H9 (cell line): ENCODE results near the gene CLEC10A. TPM values are rescaled to one million over a fixed set of nuclear protein-coding genes. Genes with fewer than 3 reads are reported as not detected.

Experiments used
- DNase-seq: peaks from one replicate; pipeline ENCODE4 v3.0.0-alpha.2; 2017
- H2AFZ ChIP-seq: one replicate; pipeline ENCODE4 v1.6.1; 2013; ENCODE audit warnings: mild to moderate bottlenecking, low read length, control low read depth, moderate library complexity
- H2AK5ac ChIP-seq: 2 replicates; pipeline ENCODE4 v1.6.1; 2013; ENCODE audit warnings: low read length, control low read depth, mixed read lengths; ENCODE audit not compliant: insufficient read length
- H2BK120ac ChIP-seq: one replicate; pipeline ENCODE4 v1.6.1; 2013; ENCODE audit warnings: low read depth, mild to moderate bottlenecking, low read length, control low read depth, inconsistent platforms; ENCODE audit not compliant: poor library complexity, severe bottlenecking
- H2BK12ac ChIP-seq: 2 replicates; pipeline ENCODE4 v1.6.1; 2013; ENCODE audit warnings: low read length, control low read depth, mixed read lengths, low read depth; ENCODE audit not compliant: insufficient read length
- H2BK15ac ChIP-seq: 2 replicates; pipeline ENCODE4 v1.6.1; 2013; ENCODE audit warnings: low read depth, low read length, control low read depth
- H2BK20ac ChIP-seq: one replicate; pipeline ENCODE4 v1.6.1; 2013; ENCODE audit warnings: low read depth, mild to moderate bottlenecking, low read length, control low read depth, inconsistent platforms; ENCODE audit not compliant: poor library complexity, severe bottlenecking
- H2BK5ac ChIP-seq: 2 replicates; pipeline ENCODE4 v1.6.1; 2013; ENCODE audit warnings: low read length, control low read depth, mixed read lengths; ENCODE audit not compliant: insufficient read length
- H3K14ac ChIP-seq: 2 replicates; pipeline ENCODE4 v1.6.1; 2013; ENCODE audit warnings: low read length, control low read depth; ENCODE audit not compliant: insufficient read depth
- H3K18ac ChIP-seq: 2 replicates; pipeline ENCODE4 v1.6.1; 2013; ENCODE audit warnings: low read depth, mild to moderate bottlenecking, mixed read lengths, low read length, control low read depth; ENCODE audit not compliant: insufficient read length
- H3K23ac ChIP-seq: 2 replicates; pipeline ENCODE4 v1.6.1; 2013; ENCODE audit warnings: low read length, control low read depth, mixed read lengths, low read depth; ENCODE audit not compliant: insufficient read length
- H3K23me2 ChIP-seq: 2 replicates; pipeline ENCODE4 v1.6.1; 2013; ENCODE audit warnings: low read depth, mild to moderate bottlenecking, mixed read lengths, low read length, control low read depth; ENCODE audit not compliant: insufficient read length, poor library complexity, severe bottlenecking
- H3K27ac ChIP-seq: 2 replicates; pipeline ENCODE4 v1.5.1; 2013; ENCODE audit warnings: low read length, control low read depth, mixed read lengths, low read depth; ENCODE audit not compliant: insufficient read length
- H3K27me3 ChIP-seq: 2 replicates; pipeline ENCODE4 v1.6.1; 2013; ENCODE audit warnings: low read length, control low read depth, inconsistent platforms; ENCODE audit not compliant: insufficient read depth
- H3K4ac ChIP-seq: 2 replicates; pipeline ENCODE4 v1.6.1; 2013; ENCODE audit warnings: low read depth, mild to moderate bottlenecking, control low read depth, inconsistent platforms, low read length, moderate library complexity
- H3K4me1 ChIP-seq: 2 replicates; pipeline ENCODE4 v1.6.1; 2013; ENCODE audit warnings: low read length, control low read depth, inconsistent platforms; ENCODE audit not compliant: insufficient read depth
- H3K4me2 ChIP-seq: 2 replicates; pipeline ENCODE4 v1.6.1; 2013; ENCODE audit warnings: low read length, control low read depth, mixed read lengths; ENCODE audit not compliant: insufficient read length, insufficient read depth
- H3K56ac ChIP-seq: 2 replicates; pipeline ENCODE4 v1.6.1; 2013; ENCODE audit warnings: low read depth, mild to moderate bottlenecking, mixed read lengths, low read length, control low read depth; ENCODE audit not compliant: insufficient read length
- H3K79me1 ChIP-seq: 2 replicates; pipeline ENCODE4 v1.6.1; 2013; ENCODE audit warnings: low read depth, mild to moderate bottlenecking, moderate library complexity, low read length, control low read depth, inconsistent platforms; ENCODE audit not compliant: insufficient read depth, poor library complexity, severe bottlenecking
- H3K79me2 ChIP-seq: 2 replicates; pipeline ENCODE4 v1.6.1; 2013; ENCODE audit warnings: low read length, control low read depth, inconsistent platforms; ENCODE audit not compliant: insufficient read depth
- H3K9ac ChIP-seq: 2 replicates; pipeline ENCODE4 v1.6.1; 2013; ENCODE audit warnings: low read length, control low read depth, mixed read lengths; ENCODE audit not compliant: insufficient read length; ENCODE audit errors: extremely low read depth
- H3K9me3 ChIP-seq: one replicate; pipeline ENCODE4 v1.6.1; 2013; ENCODE audit warnings: low read depth, low read length, inconsistent platforms; ENCODE audit not compliant: control insufficient read depth
- H3T11ph ChIP-seq: one replicate; pipeline ENCODE4 v1.6.1; 2013; ENCODE audit warnings: mild to moderate bottlenecking, low read length, control low read depth, inconsistent platforms
- H4K20me1 ChIP-seq: one replicate; pipeline ENCODE4 v1.6.1; 2013; ENCODE audit not compliant: control insufficient read depth, insufficient read length, insufficient read depth
- H4K5ac ChIP-seq: 2 replicates; pipeline ENCODE4 v1.6.1; 2013; ENCODE audit warnings: low read depth, mild to moderate bottlenecking, mixed read lengths, low read length, control low read depth; ENCODE audit not compliant: insufficient read length
- H4K8ac ChIP-seq: replicated peaks from 2 replicates; pipeline ENCODE4 v1.6.1; 2013; ENCODE audit warnings: low read length, control low read depth, mixed read lengths, low read depth; ENCODE audit not compliant: insufficient read length
- H4K91ac ChIP-seq: 2 replicates; pipeline ENCODE4 v1.6.1; 2013; ENCODE audit warnings: low read depth, mild to moderate bottlenecking, moderate library complexity, mixed read lengths, low read length, control low read depth; ENCODE audit not compliant: insufficient read length
- H3K27ac Mint-ChIP-seq, 3 experiments: 2 replicates in 2 of 3; 3 replicates in 1 of 3; pipeline ENCODE4 v1.8.0; 2020 to 2021; ENCODE audit warnings: mixed read lengths in 3 of 3, mild to moderate bottlenecking in 1 of 3, moderate library complexity in 1 of 3
- H3K27me3 Mint-ChIP-seq: 2 replicates; pipeline ENCODE4 v1.8.0; 2021; ENCODE audit warnings: low read depth, mild to moderate bottlenecking, moderate library complexity, mixed read lengths
- H3K36me3 Mint-ChIP-seq, 3 experiments: 2 replicates in 2 of 3; 3 replicates in 1 of 3; pipeline ENCODE4 v1.8.0; 2020 to 2021; ENCODE audit warnings: low read depth in 3 of 3, mixed read lengths in 3 of 3; ENCODE audit not compliant: insufficient read depth in 1 of 3
- H3K4me1 Mint-ChIP-seq, 2 experiments: 2 replicates each; pipeline ENCODE4 v1.8.0; 2020; ENCODE audit warnings: mixed read lengths in 2 of 2
- H3K4me3 Mint-ChIP-seq, 2 experiments: 2 replicates in 1 of 2; 3 replicates in 1 of 2; pipeline ENCODE4 v1.8.0; 2020 to 2021; ENCODE audit warnings: mild to moderate bottlenecking in 2 of 2, mixed read lengths in 2 of 2, moderate library complexity in 1 of 2
- H3K9me3 Mint-ChIP-seq, 2 experiments: 2 replicates in 1 of 2; 3 replicates in 1 of 2; pipeline ENCODE4 v1.8.0; 2020; ENCODE audit warnings: mild to moderate bottlenecking in 2 of 2, mixed read lengths in 2 of 2, moderate library complexity in 1 of 2
- WGBS: extraction: QIAGEN DNeasy Blood & Tissue Kit; methylation state at CpG from one replicate; pipeline ENCODE4 v1.1.7; 2013; ENCODE audit warnings: missing lambda C conversion rate, low lambda C conversion rate, mixed read lengths; ENCODE audit not compliant: insufficient read length; ENCODE audit errors: extremely low coverage; 5-methylcytosine and 5-hydroxymethylcytosine counted together
- total RNA-seq: library from RNA; stranded (reverse); gene quantifications from 2 replicates; pipeline ENCODE4 v1.2.1, GENCODE V29; 2021
- TF ChIP-seq, protein P1 (sequence below): fragments of 200-600 bp; sonication (generic); conservative IDR thresholded peaks from 3 replicates; pipeline ENCODE4 v1.8.0; 2021; ENCODE audit warnings: antibody characterized with exemption, mild to moderate bottlenecking

The CLEC10A gene
- total RNA-seq, 1 experiment from 2014 or later = not detected

DNA sequence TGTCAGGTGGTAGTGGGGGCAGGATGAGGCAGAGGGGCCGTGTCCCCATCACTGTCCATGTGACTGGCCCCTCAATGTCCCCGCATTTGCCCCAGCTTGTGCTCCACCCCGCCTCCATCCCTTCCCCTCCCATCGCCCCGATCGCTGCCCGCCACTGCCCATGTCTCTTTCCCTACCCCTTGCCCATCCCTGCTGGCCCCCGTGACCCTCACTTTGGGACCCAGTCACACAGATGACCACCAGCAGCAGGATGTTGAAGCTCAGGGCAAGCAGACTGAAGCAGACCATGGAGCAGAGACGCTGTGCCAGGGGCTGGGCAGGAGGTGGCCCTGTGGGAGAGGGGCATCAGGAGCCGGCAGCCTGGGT, 28.5 kb upstream of the CLEC10A start:
- no CpG with 5 or more reads among the region's 10 CpGs for WGBS
- Mint-ChIP-seq H3K4me3 (no peak overlapping the region), H3K27ac (no peak overlapping the region), H3K27me3 (no peaks in the 10 kb centered on the region; the same call in 1 of the 2 replicates), H3K9me3 (no peaks in the 10 kb centered on the region; a peak in 1 of 5 replicates), H3K4me1 (peaks cover 12% of the 10 kb centered on the region in 2 experiments; a peak in 3 of 4 replicates), H3K36me3 (peaks cover 0 to 2% (median 0%) of the 10 kb centered on the region in 3 experiments; a peak in 1 of 7 replicates)
- Histone ChIP-seq H3K23me2 (no peaks in the 10 kb centered on the region), H4K20me1 (no peaks in the 10 kb centered on the region), H2BK20ac (no peak overlapping the region), H4K8ac (no peak overlapping the region), H3K4ac (no peak overlapping the region), H3K27ac (no peak overlapping the region), H3K56ac (no peak overlapping the region), H3K23ac (no peak overlapping the region), H3K27me3 (no peaks in the 10 kb centered on the region; the same call in 1 of the 2 replicates), H3K9ac (no peak overlapping the region), H2BK5ac (no peak overlapping the region), H4K91ac (no peak overlapping the region), H3K4me2 (no peak overlapping the region), H2BK12ac (no peak overlapping the region), H3K14ac (no peak overlapping the region), H3K4me1 (no peaks in the 10 kb centered on the region; the same call in 1 of the 2 replicates), H3K79me2 (no peaks in the 10 kb centered on the region), H3K18ac (no peak overlapping the region), H2AK5ac (no peak overlapping the region), H2BK120ac (no peak overlapping the region), H2BK15ac (no peak overlapping the region), H2AFZ (no peak overlapping the region), H3T11ph (no peak overlapping the region), H4K5ac (no peak overlapping the region), H3K9me3 (no peaks in the 10 kb centered on the region), H3K79me1 (no peaks in the 10 kb centered on the region)
- TF ChIP-seq, protein P1, sequence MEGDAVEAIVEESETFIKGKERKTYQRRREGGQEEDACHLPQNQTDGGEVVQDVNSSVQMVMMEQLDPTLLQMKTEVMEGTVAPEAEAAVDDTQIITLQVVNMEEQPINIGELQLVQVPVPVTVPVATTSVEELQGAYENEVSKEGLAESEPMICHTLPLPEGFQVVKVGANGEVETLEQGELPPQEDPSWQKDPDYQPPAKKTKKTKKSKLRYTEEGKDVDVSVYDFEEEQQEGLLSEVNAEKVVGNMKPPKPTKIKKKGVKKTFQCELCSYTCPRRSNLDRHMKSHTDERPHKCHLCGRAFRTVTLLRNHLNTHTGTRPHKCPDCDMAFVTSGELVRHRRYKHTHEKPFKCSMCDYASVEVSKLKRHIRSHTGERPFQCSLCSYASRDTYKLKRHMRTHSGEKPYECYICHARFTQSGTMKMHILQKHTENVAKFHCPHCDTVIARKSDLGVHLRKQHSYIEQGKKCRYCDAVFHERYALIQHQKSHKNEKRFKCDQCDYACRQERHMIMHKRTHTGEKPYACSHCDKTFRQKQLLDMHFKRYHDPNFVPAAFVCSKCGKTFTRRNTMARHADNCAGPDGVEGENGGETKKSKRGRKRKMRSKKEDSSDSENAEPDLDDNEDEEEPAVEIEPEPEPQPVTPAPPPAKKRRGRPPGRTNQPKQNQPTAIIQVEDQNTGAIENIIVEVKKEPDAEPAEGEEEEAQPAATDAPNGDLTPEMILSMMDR = no peak
- DNase-seq = no peak
